Activated naive CD4-positive, alpha-beta T cell treated with anti-CD3 and anti-CD28 coated beads, Interleukin-2, amount 10 ng/mL, durations not matched to agents 7 days and 5 days (primary cell): ENCODE measurements around the gene SPHKAP.

Source experiments
- CTCF ChIA-PET: fragments of 350-600 bp; sonication (Branson Sonifier 250); formaldehyde crosslinking; loops from one replicate; lab custom pipeline; 2021; ENCODE audit warnings: antibody characterized with exemption; lab: Charles Lee
- DNase-seq: peaks from one replicate; pipeline ENCODE4 v3.0.0-alpha.2; 2020
- H3K27ac Mint-ChIP-seq: one replicate; pipeline ENCODE4 v1.8.0; 2021; ENCODE audit warnings: mild to moderate bottlenecking, moderate library complexity, mixed read lengths
- H3K27me3 Mint-ChIP-seq: one replicate; pipeline ENCODE4 v1.8.0; 2021; ENCODE audit warnings: mild to moderate bottlenecking, mixed read lengths
- H3K36me3 Mint-ChIP-seq: one replicate; pipeline ENCODE4 v1.8.0; 2021; ENCODE audit warnings: mixed read lengths
- H3K4me1 Mint-ChIP-seq: one replicate; pipeline ENCODE4 v1.8.0; 2021; ENCODE audit warnings: mixed read lengths
- H3K4me3 Mint-ChIP-seq: one replicate; pipeline ENCODE4 v1.8.0; 2021; ENCODE audit warnings: mild to moderate bottlenecking, moderate library complexity, mixed read lengths
- H3K9me3 Mint-ChIP-seq: one replicate; pipeline ENCODE4 v1.8.0; 2021; ENCODE audit warnings: mixed read lengths

The SPHKAP gene

DNA sequence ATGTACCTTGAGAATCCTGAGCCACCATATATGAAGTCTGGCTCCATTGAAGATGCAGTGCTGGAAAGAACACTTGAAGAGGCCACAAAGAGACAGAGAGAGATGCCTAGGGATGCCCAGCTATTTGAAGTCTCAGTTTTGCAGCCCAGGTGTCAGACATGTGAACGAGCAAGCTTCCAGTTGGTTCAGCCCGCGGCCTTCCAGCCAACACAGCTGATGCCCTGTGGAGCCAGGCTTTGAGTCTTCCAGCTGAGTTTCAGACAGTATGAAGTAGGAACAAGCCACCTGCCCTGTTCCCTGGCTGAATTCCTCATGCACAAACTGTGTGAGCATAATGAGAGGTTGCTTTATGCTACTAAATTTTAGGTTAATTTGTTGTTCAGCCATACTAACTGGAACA lies 108.8 kb downstream of the SPHKAP start:
- Mint-ChIP-seq H3K4me3 (no peak overlapping the region), H3K4me1 (no peaks in the 10 kb centered on the region)

DNA sequence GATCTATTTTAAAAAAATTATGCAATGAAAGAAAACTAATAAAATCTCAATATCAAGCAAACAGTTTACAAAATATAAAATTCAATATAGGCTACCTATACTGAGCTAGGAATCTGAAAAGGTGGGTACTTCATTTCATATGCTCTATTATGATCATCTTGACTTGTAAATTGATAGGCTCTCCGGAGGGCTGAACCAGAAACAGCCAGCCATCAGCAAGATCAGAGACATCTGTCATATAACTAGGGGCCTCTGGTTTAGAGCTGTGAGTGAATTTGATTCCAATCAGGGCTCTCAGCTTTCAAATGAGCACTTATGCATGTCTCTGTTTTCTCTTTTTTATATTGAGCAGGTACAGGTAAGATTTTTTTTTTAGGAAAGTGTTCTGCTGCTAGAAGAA lies 114.2 kb downstream of the SPHKAP start:
- Mint-ChIP-seq H3K4me1 (no peaks in the 10 kb centered on the region), H3K27ac (no peak overlapping the region), H3K9me3 (no peaks in the 10 kb centered on the region), H3K36me3 (no peaks in the 10 kb centered on the region), H3K27me3 (no peaks in the 10 kb centered on the region), H3K4me3 (no peak overlapping the region)
- no peak for DNase-seq
- CTCF ChIA-PET = no interaction called here

More for the DNA sequence above, 108.8 kb downstream of the SPHKAP start:
- Mint-ChIP-seq H3K27me3 (no peaks in the 10 kb centered on the region), H3K9me3 (no peaks in the 10 kb centered on the region), H3K36me3 (no peaks in the 10 kb centered on the region), H3K27ac (no peak overlapping the region)
- CTCF ChIA-PET = no interaction called here
- no peak for DNase-seq

DNA sequence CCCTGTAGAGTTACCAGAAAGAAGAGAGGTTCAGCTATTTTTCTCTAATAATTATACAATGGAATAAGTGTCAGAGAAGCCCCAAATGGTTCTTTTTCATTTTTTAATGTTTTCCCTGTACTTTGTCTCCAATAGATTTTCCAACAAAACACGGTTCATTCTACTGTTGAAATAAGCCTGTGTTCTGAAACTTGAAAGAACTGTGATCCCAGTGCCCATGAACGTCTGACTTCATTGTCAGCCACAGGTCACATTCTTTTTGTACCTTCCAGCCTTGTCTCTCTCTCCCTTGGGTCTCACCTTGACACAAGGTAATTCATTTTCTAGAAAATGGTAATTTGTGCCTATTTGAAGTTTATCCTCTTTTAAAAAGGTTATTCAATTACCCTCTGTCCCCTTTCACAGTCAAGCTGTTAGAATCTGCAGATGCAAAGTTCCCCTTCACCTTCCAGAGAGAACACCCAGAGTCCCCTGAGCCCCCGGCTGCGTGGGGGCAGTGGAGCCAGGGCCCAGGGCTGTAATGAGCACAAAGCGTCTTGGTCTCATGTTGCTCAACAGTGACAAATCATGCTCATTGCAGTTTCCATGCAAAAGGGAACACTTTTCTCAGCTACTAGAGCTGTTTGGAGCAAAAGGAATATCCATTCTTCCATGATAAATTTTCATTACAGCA lies 115.2 kb downstream of the SPHKAP start:
- no peaks in the 10 kb centered on the region for H3K4me1 Mint-ChIP-seq
- no peaks in the 10 kb centered on the region for H3K36me3 Mint-ChIP-seq
- H3K4me3 Mint-ChIP-seq = no peak overlapping the region
- H3K27ac Mint-ChIP-seq = no peak overlapping the region
- no peaks in the 10 kb centered on the region for H3K9me3 Mint-ChIP-seq
- CTCF ChIA-PET = no interaction called here
- H3K27me3 Mint-ChIP-seq = no peaks in the 10 kb centered on the region
- DNase-seq = no peak

DNA sequence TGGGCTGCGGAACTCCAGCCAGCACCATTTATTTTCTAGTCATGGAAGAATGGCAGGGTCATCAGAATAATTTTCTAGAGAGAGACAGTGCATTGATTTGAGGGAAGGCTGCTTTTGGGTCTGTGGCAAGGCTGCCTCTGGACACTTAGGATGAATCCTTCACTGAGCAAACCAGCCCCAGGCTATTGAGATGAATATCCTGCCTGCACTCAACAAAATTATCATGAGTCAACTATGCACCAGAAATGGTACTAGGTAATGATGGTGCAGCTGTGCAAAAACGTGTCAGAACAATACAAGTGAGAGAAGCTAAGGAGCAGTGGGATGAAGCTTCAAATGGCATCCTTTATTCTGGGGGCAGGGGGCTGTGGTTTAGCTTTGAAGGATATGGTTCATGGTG lies 115.8 kb downstream of the SPHKAP start:
- no peaks in the 10 kb centered on the region for H3K36me3 Mint-ChIP-seq
- no peak overlapping the region for H3K4me3 Mint-ChIP-seq
- CTCF ChIA-PET = no interaction called here
- no peaks in the 10 kb centered on the region for H3K9me3 Mint-ChIP-seq
- DNase-seq = no peak
- H3K27ac Mint-ChIP-seq = no peak overlapping the region
- no peaks in the 10 kb centered on the region for H3K4me1 Mint-ChIP-seq
- H3K27me3 Mint-ChIP-seq = no peaks in the 10 kb centered on the region

DNA sequence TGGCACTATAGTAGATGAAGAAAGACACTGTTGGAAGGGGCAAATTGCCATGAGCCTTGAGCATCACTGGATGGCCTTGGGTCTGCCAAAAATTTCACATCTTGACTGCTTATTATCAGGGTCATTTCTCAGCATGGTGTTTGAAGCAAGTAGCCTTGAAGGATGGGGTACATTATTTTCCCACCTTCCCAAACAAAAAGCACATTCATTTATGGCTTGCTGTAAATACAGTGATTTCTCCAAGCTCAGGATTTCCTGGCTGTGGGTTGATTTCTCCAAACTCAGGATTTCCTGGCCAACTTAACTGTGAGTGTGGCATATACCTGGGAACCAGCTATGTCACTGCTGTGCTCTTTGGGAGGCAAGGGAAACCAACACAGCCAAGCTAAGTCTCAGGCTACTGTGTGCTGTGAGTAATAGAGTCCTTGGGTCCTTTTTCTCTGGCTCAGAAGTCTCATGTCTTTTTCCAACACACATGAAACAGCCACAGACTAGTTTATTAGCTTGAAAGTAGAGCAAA lies 116.6 kb downstream of the SPHKAP start:
- no peak overlapping the region for H3K4me3 Mint-ChIP-seq
- no peaks in the 10 kb centered on the region for H3K27me3 Mint-ChIP-seq
- H3K4me1 Mint-ChIP-seq = no peaks in the 10 kb centered on the region
- H3K9me3 Mint-ChIP-seq = no peaks in the 10 kb centered on the region
- no peaks in the 10 kb centered on the region for H3K36me3 Mint-ChIP-seq
- CTCF ChIA-PET = no interaction called here
- DNase-seq = no peak
- no peak overlapping the region for H3K27ac Mint-ChIP-seq

DNA sequence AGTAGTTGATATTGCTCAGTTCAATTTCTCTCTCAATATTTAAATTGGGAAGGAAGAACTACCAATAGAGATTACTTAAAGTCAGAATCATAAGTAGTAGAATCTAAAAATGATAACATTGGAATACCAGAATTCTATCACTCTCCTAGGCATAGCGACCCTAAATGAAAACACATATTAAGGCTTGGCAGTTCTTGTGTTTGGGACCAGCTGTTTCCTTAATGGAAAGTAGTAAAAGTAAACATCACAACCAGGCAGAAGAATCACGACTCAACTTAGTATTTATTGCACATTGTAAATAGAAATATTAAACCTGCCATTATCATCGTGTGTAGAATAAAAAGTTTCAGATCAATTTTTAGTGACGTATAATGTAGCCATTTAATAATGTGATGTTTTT lies 117.5 kb downstream of the SPHKAP start:
- H3K9me3 Mint-ChIP-seq = no peaks in the 10 kb centered on the region
- CTCF ChIA-PET = interaction anchor here (0.7 kb wide), 1 partner anchor 271 kb away, joined by 3 read pairs; no protein-coding TSS in a partner anchor
- no peaks in the 10 kb centered on the region for H3K36me3 Mint-ChIP-seq
- no peaks in the 10 kb centered on the region for H3K4me1 Mint-ChIP-seq
- H3K4me3 Mint-ChIP-seq = no peak overlapping the region
- H3K27ac Mint-ChIP-seq = no peak overlapping the region
- no peaks in the 10 kb centered on the region for H3K27me3 Mint-ChIP-seq
- DNase-seq = no peak

DNA sequence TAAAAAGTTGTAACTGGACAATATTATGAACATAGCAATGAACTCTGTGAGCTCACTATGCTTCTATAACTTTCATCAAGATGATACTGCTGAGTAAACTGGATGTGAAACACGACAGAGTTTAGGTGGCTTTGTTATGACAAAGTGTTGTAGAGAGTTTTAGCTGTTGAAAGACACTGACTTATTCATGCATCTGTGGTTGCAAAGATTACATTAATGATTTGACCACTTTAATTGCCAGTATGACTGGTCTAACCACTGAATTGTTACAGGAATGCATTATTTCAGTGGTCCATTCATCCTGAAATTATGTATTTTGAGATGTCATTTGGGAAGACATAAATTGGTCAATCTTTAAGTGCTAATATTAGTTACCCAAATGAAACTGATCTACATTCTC lies 117.9 kb downstream of the SPHKAP start:
- H3K27me3 Mint-ChIP-seq = no peaks in the 10 kb centered on the region
- no peaks in the 10 kb centered on the region for H3K36me3 Mint-ChIP-seq
- no peak overlapping the region for H3K4me3 Mint-ChIP-seq
- no peaks in the 10 kb centered on the region for H3K9me3 Mint-ChIP-seq
- DNase-seq = no peak
- no peak overlapping the region for H3K27ac Mint-ChIP-seq
- no peaks in the 10 kb centered on the region for H3K4me1 Mint-ChIP-seq
- CTCF ChIA-PET = interaction anchor here (0.7 kb wide), 1 partner anchor 272 kb away, joined by 3 read pairs; no protein-coding TSS in a partner anchor

DNA sequence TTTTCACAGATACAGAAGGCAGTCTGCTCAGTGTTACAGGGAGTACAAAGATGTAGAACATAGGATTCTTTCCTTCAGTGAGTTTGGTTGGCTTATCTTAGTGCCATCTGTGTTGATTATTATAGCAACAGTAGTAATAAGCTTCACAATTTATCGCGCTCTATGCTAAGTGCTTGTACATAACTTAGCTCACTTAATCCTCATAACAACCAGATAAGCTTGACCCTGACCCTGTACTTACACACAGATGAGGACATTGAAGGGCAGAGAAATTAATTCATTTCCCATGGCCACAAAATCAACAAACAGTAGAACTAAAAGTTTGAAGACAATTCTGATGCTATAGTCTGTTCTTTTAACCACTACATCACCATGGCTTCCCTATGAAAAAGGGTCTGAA lies 121.8 kb downstream of the SPHKAP start:
- H3K36me3 Mint-ChIP-seq = no peaks in the 10 kb centered on the region
- no peak overlapping the region for H3K4me3 Mint-ChIP-seq
- no peaks in the 10 kb centered on the region for H3K4me1 Mint-ChIP-seq

DNA sequence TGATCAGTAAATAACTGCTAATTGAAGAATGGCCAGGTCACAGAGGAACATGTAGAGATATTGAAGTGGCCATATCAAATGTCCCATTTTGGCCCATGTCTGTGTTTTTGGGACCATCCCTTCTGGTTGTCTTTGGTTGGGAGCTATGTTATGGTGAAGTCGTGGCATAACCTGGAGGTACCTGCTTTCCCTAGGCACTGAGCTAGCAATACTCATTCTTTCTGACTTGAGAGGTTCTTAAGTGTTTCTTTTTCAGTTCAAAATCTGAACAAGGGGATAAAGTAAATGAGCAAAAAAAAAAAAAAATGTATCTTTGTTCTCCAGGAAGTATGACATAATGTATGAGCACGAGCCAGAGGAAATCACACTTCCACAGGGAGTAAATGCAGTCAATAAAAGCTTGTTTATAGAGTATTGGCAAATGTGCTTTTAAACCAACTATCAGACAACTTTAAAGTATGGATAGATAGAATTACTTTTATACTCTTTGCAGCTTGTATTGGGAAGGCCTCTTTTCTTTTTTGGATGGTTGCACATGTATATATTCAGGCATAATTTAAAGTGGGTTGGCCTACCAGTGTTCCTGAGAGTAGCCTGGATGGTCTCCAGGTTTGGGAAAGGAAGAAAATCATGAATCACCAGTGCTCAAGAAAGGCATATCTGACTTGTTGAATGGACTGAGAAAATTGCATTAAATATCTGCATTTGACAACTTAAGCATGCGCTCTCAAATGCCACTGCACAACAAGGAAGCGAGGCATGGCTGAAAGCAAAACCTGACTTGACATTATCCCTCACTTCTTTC lies 125.0 kb downstream of the SPHKAP start:
- no peaks in the 10 kb centered on the region for H3K4me1 Mint-ChIP-seq
- H3K4me3 Mint-ChIP-seq = no peak overlapping the region
- H3K27me3 Mint-ChIP-seq = no peaks in the 10 kb centered on the region
- H3K36me3 Mint-ChIP-seq = no peaks in the 10 kb centered on the region
- no peak overlapping the region for H3K27ac Mint-ChIP-seq
- DNase-seq = no peak
- H3K9me3 Mint-ChIP-seq = no peaks in the 10 kb centered on the region
- CTCF ChIA-PET = no interaction called here

More for the DNA sequence above, 121.8 kb downstream of the SPHKAP start:
- Mint-ChIP-seq H3K27ac (no peak overlapping the region), H3K27me3 (no peaks in the 10 kb centered on the region), H3K9me3 (no peaks in the 10 kb centered on the region)
- CTCF ChIA-PET = no interaction called here
- no peak for DNase-seq

DNA sequence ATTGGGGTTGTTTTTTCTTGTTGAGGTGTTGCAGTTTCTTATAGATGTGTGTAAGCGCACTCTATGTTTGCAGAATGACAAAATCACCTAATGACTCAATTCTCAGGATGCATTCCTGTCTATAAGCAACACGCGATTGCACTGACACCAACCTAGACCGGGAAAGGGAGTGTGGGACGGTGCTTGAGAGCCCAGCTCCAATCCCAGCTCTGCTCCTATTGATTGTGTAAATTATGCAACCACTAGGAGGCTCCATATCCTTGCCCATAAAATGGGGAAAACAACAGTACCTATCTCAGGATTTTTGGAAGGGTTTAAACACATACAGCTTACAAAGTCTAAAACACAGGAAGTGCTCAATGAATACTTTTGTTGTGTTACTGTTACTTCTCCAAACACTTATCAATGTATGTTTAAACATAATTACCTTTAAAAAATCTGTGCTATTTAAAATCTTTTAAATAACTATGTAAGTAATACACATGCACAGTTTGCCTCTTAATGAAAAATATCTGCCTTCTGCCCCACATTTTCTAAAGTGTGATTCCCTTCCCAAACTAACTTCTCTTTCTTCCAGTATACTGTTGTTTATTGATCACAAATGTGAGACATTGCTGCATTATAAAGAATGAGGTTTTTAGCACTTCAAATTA lies 132.5 kb downstream of the SPHKAP start:
- Mint-ChIP-seq H3K9me3 (no peaks in the 10 kb centered on the region), H3K27ac (no peak overlapping the region), H3K27me3 (no peaks in the 10 kb centered on the region), H3K4me3 (no peak overlapping the region), H3K36me3 (no peaks in the 10 kb centered on the region), H3K4me1 (no peaks in the 10 kb centered on the region)
- CTCF ChIA-PET = no interaction called here
- DNase-seq = no peak

DNA sequence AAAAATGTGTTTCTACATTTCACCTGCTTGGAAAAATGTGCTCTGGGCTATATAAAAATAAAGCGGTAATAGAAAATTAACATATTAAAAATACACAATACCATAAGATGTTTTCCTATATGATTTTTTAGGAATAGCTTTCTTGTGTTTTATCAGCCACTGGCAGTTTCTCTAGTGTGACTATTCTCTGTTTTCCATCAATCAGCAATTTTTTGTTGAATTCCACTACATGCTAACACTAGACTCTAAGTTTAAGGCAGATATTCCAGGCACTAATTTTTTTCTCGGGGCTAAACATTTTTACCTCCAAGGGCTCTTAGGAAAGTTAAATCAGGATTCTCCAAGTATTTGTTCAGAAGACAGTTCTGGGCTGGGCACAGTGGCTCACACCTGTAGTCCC lies 140.5 kb downstream of the SPHKAP start:
- Mint-ChIP-seq H3K4me1 (no peaks in the 10 kb centered on the region), H3K9me3 (no peaks in the 10 kb centered on the region), H3K27ac (no peak overlapping the region), H3K27me3 (no peaks in the 10 kb centered on the region), H3K36me3 (no peaks in the 10 kb centered on the region), H3K4me3 (no peak overlapping the region)
- CTCF ChIA-PET = no interaction called here
- no peak for DNase-seq

DNA sequence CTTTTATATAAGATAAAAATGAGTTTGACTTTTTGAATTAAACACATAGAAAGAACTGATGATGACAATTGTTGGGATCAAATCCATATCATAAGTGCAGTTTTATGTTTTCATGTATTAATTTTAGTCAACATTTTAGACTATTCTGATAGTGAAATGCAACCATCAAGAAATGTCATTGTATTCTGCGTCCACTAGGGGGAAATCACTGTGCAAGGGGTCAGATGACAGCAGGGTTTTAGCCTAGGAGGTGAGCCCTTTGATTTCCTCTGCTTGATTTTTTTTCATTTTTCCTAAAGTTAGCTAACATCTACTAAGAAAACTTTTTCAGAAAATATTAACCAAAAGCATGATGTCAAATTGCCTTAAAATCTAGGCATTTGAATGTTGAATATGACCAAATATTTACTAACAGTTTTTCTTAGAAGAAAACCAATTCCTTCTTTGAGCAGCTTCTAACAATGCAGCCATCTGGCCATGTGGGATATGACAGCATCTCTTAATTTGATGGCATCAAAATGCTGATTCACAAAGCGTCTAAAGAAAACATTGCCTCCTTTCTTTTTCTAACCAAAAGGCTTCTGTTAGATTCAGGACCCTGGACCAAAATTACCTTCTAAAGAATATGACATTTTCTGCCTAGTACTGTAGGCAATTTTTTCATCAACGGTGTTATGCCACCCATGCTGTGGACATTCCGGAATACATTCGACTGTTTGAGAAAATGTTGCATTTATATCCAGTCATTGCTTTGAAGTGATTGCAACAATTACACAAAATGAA lies 141.5 kb downstream of the SPHKAP start:
- Mint-ChIP-seq H3K4me3 (no peak overlapping the region), H3K27me3 (no peaks in the 10 kb centered on the region), H3K36me3 (no peaks in the 10 kb centered on the region), H3K27ac (no peak overlapping the region), H3K4me1 (no peaks in the 10 kb centered on the region), H3K9me3 (no peaks in the 10 kb centered on the region)
- CTCF ChIA-PET = interaction anchor here (1.2 kb wide), 1 partner anchor 12 kb away, joined by 3 read pairs; no protein-coding TSS in a partner anchor
- no peak for DNase-seq

DNA sequence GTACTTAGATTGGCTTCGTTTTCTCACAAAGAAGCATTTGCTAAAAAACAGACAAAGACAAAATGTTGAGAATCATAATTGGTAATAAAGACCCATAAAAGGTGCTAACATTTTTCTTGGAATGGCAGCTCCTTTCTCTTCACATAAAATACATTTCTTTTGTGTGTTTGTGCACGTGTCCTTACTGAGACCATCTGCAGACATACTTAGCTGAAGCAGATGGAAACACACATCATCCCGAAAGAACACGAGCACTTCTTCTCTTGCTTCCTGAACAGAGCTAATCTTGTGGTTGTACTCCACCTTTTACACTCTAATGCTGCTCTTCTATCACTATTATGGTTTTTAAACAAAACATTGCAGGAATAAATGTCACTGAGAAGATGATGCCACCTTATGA lies 142.5 kb downstream of the SPHKAP start:
- Mint-ChIP-seq H3K4me3 (no peak overlapping the region), H3K9me3 (no peaks in the 10 kb centered on the region), H3K36me3 (no peaks in the 10 kb centered on the region), H3K4me1 (no peaks in the 10 kb centered on the region), H3K27me3 (no peaks in the 10 kb centered on the region), H3K27ac (no peak overlapping the region)
- CTCF ChIA-PET = interaction anchor here (1.2 kb wide), 1 partner anchor 13 kb away, joined by 3 read pairs; no protein-coding TSS in a partner anchor
- DNase-seq = no peak

DNA sequence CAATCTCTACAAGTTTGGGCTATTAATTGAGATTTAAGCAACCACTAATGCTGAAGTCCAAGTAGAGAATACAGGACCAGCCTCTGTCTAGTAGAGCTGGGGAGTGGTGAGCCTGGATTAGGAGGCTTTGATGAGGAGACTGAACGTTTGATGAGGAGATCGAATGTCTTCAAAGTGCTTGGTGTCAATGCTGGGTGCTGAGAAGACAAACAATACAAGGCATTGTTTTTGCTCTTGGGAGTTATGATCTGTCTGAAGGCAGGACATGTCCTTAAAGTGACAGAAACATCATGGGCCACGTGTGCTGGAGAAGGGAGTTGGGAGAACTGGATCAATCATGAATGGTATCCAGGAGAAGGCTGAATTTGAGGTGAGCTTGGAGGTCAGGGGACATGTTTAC lies 143.6 kb downstream of the SPHKAP start:
- no peaks in the 10 kb centered on the region for H3K4me1 Mint-ChIP-seq
- H3K9me3 Mint-ChIP-seq = peaks cover 3% of the 10 kb centered on the region
- H3K4me3 Mint-ChIP-seq = no peak overlapping the region
- DNase-seq = no peak
- H3K36me3 Mint-ChIP-seq = no peaks in the 10 kb centered on the region
- CTCF ChIA-PET = no interaction called here
- H3K27me3 Mint-ChIP-seq = no peaks in the 10 kb centered on the region
- no peak overlapping the region for H3K27ac Mint-ChIP-seq
